Activated naive CD8-positive, alpha-beta T cell treated with anti-CD3 and anti-CD28 coated beads for 36 hours (primary cell): ENCODE results near the gene STK32C. TPM values are rescaled to one million over a fixed set of nuclear protein-coding genes. Genes with fewer than 3 reads are reported as not detected.

ENCODE experiments used
- DNase-seq: peaks from one replicate; pipeline ENCODE4 v3.0.0; 2021
- H3K27ac Mint-ChIP-seq: one replicate; pipeline ENCODE4 v1.8.0; 2022; ENCODE audit warnings: mild to moderate bottlenecking, moderate library complexity, mixed read lengths
- H3K27me3 Mint-ChIP-seq: one replicate; pipeline ENCODE4 v1.8.0; 2022; ENCODE audit warnings: mild to moderate bottlenecking, mixed read lengths
- H3K36me3 Mint-ChIP-seq: one replicate; pipeline ENCODE4 v1.8.0; 2021; ENCODE audit warnings: mild to moderate bottlenecking, mixed read lengths
- H3K4me1 Mint-ChIP-seq: one replicate; pipeline ENCODE4 v1.8.0; 2021; ENCODE audit warnings: mixed read lengths
- H3K4me3 Mint-ChIP-seq: one replicate; pipeline ENCODE4 v1.8.0; 2022; ENCODE audit warnings: mild to moderate bottlenecking, moderate library complexity, mixed read lengths
- H3K9me3 Mint-ChIP-seq: one replicate; pipeline ENCODE4 v1.8.0; 2022; ENCODE audit warnings: mixed read lengths
- total RNA-seq, 2 experiments: library from RNA; stranded (reverse); gene quantifications; one replicate each; pipeline ENCODE4 v1.2.3, GENCODE V29; 2021

STK32C gene
- total RNA-seq, 2 experiments from 2014 or later, result 15.3 to 16.2 TPM

DNA sequence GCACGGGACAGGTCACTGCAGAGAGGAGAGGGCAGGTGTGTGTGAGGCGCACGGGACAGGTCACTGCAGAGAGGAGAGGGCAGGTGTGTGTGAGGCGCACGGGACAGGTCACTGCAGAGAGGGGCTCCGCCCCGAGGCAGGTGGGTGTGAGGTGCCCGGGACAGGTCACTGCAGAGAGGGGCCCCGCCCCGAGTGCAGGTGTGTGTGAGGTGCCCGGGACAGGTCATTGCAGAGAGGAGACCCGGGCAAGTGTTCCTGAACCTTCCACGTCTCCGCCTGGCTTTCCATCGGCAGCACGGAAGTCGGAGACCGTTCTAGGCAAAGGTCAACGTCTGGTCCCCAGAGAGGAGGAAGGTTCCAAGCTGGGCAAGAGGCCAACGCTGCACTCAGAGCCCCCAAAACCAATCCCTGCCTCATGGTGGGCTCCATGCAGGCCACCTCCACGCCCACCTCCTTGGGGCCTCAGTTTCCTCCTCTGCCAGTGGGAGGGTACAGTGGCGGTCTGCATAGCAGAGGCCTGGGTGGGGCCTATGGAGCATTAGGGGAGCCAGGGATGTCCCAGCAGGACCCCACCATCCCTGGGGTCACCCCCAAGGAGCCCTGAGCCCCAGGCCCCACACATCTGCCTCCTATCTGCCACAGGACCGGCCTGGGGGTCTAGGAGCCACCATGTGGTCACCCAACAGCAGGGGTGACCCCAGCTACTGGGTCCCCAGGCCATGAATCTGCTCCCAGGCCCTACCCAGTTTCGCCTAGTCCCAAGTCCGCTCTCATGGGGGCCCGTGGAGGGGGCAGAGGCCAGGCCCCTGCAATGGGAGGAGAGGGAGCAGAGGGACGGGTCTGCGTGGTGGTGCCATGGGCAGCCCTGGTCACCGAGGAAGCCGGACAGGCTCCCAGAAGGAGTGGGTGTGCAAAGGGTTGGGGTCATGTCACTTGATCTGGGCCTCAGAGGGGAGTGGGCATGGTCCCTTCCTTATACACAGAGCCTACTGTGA, 57.0 kb downstream of the STK32C start:
- H3K4me1 Mint-ChIP-seq, result no peaks in the 10 kb centered on the region
- H3K27me3 Mint-ChIP-seq, result no peaks in the 10 kb centered on the region
- H3K36me3 Mint-ChIP-seq, result no peaks in the 10 kb centered on the region
- no peak for DNase-seq
- H3K27ac Mint-ChIP-seq, result no peak overlapping the region
- H3K4me3 Mint-ChIP-seq, result no peak overlapping the region
- H3K9me3 Mint-ChIP-seq, result no peaks in the 10 kb centered on the region

DNA sequence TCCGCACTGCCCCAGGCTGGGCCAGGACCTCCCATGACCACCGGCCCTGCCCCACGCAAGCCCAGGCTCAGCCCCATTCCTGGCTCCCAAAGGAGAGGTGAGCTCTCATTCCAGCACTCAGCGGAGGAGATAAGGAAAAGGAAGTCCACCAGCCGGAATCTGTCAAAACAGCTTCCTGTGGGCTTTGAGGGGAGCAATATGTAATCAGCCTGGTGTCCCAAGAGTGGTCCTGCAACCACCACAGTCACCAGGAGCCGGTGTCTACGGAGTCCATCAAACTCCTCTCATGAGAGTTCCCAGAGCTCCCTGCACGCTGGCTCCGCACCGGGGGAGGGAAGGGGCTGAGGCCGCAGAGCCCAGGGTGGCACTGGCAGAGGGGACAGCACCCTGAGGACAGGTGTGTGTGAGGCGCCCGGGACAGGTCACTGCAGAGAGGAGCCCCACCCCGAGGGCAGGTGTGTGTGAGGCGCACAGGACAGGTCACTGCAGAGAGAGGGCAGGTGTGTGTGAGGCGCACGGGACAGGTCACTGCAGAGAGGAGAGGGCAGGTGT, 57.9 kb downstream of the STK32C start:
- no peaks in the 10 kb centered on the region for H3K27me3 Mint-ChIP-seq
- no peak for DNase-seq
- no peaks in the 10 kb centered on the region for H3K9me3 Mint-ChIP-seq
- no peak overlapping the region for H3K27ac Mint-ChIP-seq
- no peak overlapping the region for H3K4me3 Mint-ChIP-seq
- no peaks in the 10 kb centered on the region for H3K36me3 Mint-ChIP-seq
- H3K4me1 Mint-ChIP-seq, result no peaks in the 10 kb centered on the region

DNA sequence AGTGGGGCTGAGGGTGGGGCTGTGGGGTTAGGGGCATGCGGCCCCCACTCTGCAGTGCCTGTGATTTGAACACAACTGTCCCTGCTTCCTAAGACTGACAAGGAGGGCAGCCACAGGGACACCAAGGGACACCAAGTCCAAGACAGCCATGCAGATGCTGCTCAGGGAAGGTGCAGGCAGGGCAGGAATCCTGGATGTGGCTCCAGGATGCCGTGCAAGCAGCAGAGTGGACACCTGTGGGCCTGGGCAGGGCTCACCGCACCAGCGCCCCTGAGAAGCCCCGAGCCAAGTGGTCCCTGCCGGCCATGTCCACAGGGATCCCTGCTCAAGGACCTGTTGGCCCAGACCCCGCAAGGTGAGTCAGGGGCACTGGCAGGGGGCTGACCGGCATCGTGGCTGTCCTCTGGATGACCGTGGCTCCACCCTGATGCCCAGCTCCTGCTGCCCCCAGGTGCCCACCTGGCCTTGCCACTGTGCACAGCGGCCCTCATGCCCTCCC, 58.5 kb downstream of the STK32C start:
- Mint-ChIP-seq H3K27me3 (no peaks in the 10 kb centered on the region), H3K4me1 (no peaks in the 10 kb centered on the region), H3K27ac (no peak overlapping the region), H3K4me3 (no peak overlapping the region), H3K9me3 (no peaks in the 10 kb centered on the region), H3K36me3 (no peaks in the 10 kb centered on the region)
- no peak for DNase-seq

DNA sequence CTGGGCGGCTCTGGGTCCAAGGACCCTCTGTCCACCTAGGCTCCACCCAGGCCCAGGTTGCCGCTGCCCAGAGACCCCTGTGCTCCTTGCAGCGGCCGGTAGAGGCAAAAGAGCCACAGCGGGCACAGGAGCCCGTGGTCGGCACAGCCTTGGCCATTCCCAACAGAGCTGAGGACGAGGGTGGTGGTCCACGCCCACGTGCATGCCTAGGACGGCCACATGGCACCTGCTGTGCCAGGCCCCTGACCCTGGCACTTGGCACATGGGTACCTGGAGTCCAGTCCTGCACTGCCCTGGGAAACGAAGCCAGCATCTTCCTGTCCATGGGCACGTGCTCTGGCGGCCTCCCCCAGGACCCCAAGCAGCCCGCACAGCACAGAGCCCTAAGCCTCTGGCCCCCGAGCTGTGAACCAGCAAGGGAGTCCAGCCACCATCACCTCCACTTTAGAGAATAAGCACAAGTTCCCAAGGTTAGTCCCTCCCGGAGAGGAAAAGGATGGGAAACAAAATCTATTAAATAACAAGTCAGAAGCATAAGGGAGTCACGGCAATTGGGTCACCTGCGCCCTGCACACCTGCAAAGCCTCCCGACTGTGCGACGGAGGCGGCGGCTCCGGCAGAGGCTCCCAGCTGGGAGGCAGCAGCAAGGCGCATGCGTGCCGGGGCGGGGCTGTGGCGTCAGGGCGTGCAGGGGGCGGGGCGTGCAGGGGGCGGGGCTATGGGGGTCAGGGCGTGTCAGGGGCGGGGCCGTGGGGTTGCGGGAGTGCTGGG, 59.1 kb downstream of the STK32C start:
- DNase-seq, result peak; percentile 64
- Mint-ChIP-seq H3K36me3 (no peaks in the 10 kb centered on the region), H3K27me3 (no peaks in the 10 kb centered on the region), H3K9me3 (no peaks in the 10 kb centered on the region), H3K4me1 (no peaks in the 10 kb centered on the region), H3K4me3 (no peak overlapping the region), H3K27ac (no peak overlapping the region)

DNA sequence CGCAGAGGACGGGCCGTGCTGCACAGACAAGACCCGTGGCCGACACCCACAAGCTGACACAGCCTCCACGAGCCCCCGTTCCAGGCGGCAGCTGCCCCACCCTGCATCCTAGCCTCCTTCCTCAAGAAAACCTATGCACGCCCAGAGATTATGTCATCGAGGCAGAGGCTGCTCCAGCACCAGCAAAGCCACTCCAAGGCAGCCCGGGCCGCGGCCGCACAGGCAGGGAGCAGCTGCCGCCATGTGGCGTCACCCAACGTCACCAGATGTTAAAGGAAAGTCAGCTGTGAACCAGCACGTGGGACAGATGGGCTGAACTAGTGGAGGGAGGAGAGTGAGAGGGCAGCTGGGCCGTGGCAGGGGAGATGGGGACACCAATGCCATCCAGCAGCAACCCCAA, 59.8 kb downstream of the STK32C start:
- DNase-seq, result no peak
- H3K27ac Mint-ChIP-seq, result no peak overlapping the region
- H3K36me3 Mint-ChIP-seq, result no peaks in the 10 kb centered on the region
- no peaks in the 10 kb centered on the region for H3K4me1 Mint-ChIP-seq
- H3K9me3 Mint-ChIP-seq, result no peaks in the 10 kb centered on the region
- no peak overlapping the region for H3K4me3 Mint-ChIP-seq
- H3K27me3 Mint-ChIP-seq, result no peaks in the 10 kb centered on the region

DNA sequence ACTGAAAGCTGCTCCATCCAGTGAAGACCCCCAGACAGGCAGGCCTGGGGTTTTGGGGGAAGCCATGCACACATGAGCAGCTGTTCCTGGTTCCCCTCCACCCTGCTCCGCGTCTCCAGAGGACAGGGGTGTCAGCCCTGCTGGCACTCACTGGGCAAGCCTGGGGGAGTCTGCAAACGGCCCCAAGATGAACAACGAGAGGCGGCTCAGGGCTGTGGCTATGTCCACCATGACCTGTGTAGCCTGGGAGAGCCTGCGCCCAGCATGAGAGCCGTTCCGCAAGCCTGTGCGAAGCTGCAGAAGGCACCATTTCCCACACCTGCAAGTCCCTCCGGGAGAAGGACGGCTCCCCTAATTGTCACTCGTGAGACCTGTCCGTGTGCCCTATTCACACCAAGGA, 61.5 kb downstream of the STK32C start:
- Mint-ChIP-seq H3K4me3 (no peak overlapping the region), H3K4me1 (no peaks in the 10 kb centered on the region), H3K9me3 (no peaks in the 10 kb centered on the region), H3K27me3 (no peaks in the 10 kb centered on the region), H3K36me3 (no peaks in the 10 kb centered on the region), H3K27ac (no peak overlapping the region)
- no peak for DNase-seq

DNA sequence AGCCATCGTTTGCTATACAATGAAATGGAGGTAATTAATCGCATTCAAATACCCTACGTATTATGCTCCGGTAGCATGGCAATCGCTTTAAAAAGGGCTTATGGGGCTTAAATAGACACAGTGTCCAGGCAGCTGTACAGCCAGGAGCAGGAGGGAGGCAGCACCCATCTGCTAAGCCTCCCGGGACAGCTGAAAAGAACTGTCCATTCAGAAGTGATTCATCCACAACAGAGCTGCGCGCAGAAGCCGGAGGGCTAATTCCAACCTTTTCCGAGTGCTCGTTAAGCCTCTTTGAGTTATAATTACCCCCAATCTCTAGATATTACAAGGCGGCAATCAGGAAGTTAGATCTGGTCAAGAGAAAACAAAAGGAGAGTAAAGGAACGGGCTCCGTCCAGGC, 62.7 kb downstream of the STK32C start:
- DNase-seq, result no peak
- Mint-ChIP-seq H3K4me1 (no peaks in the 10 kb centered on the region), H3K36me3 (no peaks in the 10 kb centered on the region), H3K27ac (no peak overlapping the region), H3K27me3 (no peaks in the 10 kb centered on the region), H3K9me3 (no peaks in the 10 kb centered on the region), H3K4me3 (no peak overlapping the region)

DNA sequence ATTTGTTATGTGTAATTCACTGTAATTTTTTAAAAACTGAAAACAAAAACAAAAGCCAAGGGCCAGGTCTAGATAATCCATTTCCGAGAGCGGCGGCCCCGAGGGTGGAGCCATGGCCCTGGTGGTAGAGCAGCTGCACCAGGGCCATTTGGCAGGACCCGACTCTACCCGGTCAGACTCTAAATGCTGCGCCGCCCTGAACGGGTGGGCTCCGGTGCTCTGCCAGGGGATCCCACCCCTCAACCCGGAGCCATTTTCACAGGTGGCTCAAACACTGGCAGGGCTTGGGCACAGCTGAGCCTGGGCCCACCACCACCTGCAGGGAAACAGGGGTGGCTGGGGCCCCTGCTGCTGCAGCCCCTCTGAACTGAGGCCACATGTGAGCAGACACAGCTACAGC, 64.1 kb downstream of the STK32C start:
- DNase-seq, result no peak
- no peaks in the 10 kb centered on the region for H3K27me3 Mint-ChIP-seq
- no peak overlapping the region for H3K4me3 Mint-ChIP-seq
- H3K9me3 Mint-ChIP-seq, result no peaks in the 10 kb centered on the region
- H3K36me3 Mint-ChIP-seq, result no peaks in the 10 kb centered on the region
- H3K4me1 Mint-ChIP-seq, result no peaks in the 10 kb centered on the region
- H3K27ac Mint-ChIP-seq, result no peak overlapping the region

DNA sequence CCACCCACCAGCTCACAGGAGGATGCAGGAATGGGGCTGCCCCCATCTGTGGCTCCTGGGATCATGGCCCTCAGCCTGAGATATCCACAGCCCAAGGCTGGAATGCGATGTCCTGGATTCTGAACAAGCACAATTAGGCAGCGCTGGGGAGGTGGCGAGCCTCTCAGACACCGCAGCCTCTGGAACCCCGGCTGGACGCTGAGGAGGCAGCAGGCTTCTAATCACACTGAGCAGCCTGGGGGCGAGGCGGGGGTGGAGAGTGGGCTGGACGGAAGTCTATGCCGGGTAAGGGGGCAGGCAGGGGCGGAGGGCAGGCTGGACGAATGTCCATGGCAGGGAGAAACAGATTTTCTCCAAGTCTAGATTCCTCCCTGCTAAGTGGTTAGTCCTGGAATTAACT, 64.6 kb downstream of the STK32C start:
- H3K27me3 Mint-ChIP-seq, result no peaks in the 10 kb centered on the region
- H3K4me1 Mint-ChIP-seq, result no peaks in the 10 kb centered on the region
- no peaks in the 10 kb centered on the region for H3K36me3 Mint-ChIP-seq
- no peak for DNase-seq
- H3K9me3 Mint-ChIP-seq, result no peaks in the 10 kb centered on the region
- H3K4me3 Mint-ChIP-seq, result no peak overlapping the region
- no peak overlapping the region for H3K27ac Mint-ChIP-seq

DNA sequence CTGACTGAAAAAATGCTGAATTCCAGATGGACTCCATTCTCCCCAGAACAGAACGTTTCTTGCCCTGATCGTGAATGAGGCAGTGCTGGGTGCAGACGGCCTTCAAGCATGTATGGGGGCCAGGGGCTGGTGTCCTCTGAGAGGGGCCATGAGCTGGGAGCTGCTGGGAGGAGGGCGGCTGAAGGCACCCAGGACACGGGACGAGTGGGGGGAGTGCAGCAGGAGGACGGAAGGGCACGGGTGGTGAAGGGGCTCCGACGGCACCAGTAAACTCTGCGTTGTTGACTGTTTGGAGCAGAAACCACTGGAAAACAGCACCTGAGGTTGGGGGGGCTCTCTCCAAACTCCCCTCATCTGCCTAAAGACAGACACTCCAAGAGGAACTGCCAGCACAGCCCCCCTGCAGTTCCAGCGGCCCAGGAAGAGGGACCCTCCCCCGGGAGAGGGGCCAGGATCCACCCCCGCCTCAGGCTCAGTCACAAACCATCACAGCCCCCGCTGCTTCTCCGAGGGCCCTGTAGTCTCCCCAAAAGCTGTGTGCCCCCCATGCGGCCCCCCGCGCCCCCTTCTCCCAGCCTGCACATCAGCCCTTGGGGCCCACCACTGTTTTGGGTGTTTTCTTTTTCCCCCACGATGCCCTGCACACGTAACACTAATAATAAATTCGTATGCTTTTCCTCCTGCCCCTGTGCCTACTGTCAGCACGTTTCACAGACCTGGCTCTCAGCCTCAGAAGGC, 65.5 kb downstream of the STK32C start:
- H3K27me3 Mint-ChIP-seq, result no peaks in the 10 kb centered on the region
- DNase-seq, result no peak
- H3K9me3 Mint-ChIP-seq, result no peaks in the 10 kb centered on the region
- H3K4me3 Mint-ChIP-seq, result no peak overlapping the region
- H3K36me3 Mint-ChIP-seq, result no peaks in the 10 kb centered on the region
- H3K4me1 Mint-ChIP-seq, result no peaks in the 10 kb centered on the region
- no peak overlapping the region for H3K27ac Mint-ChIP-seq

DNA sequence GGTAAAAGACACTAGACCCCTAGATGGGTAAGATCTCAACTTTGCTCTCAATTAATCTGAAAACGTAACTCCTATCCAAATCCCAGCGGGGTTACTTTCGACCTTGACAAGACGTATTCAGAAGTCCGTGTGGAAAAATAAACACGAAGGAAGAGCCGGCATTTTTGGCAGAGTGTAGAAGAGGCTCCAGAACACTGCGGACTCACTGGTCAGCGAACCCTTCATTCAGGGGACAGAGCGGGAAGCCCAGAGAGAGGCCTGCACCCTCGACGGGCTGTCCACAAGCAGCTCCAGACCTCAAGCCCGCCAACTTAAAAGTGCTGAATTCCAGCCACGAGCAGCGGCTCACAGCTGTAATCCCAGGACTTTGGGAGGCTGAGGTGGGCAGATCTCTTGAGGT, 66.3 kb downstream of the STK32C start:
- no peaks in the 10 kb centered on the region for H3K9me3 Mint-ChIP-seq
- H3K27ac Mint-ChIP-seq, result no peak overlapping the region
- no peaks in the 10 kb centered on the region for H3K36me3 Mint-ChIP-seq
- no peaks in the 10 kb centered on the region for H3K27me3 Mint-ChIP-seq
- DNase-seq, result no peak
- H3K4me1 Mint-ChIP-seq, result no peaks in the 10 kb centered on the region
- no peak overlapping the region for H3K4me3 Mint-ChIP-seq

DNA sequence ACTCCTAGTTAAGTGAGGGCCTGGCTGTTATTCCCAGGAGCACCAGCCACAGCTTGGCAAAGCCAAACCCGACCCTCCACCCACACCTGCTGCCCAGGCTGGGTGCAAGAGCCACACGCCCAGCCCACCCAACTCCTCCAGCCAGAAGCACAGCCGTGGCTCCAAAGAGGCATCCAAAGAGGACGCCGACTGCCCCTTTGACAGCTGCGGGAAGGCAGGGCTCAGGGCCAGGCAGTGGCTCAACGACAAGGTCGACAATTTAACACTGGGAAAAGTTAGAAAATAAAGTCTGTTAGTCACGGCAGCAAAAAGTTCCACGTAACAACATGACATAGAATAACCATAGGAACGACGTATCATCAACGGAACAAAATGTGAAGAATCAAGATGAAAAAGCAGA, 66.7 kb downstream of the STK32C start:
- H3K4me1 Mint-ChIP-seq, result no peaks in the 10 kb centered on the region

DNA sequence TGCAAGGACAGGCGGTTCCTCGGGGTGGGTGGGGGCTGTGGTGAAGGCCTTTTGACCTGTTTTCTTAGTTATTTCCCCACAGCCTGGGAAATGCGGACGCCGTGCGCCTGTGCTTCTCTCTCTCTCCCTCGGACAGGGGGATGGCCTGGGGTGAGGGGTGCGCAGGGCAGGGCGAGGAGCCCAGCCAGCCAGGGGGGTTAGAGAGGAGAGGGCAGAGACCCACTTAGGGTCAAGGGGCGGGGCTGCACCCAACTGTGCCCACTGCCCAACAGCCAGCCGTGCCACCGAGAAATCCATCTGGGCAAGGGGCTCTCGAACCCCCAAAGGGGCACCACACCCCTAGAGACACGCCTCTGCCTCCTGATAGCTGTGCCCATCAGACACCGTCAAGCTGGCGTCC, 67.2 kb downstream of the STK32C start:
- Mint-ChIP-seq H3K9me3 (no peaks in the 10 kb centered on the region), H3K27ac (no peak overlapping the region), H3K4me1 (no peaks in the 10 kb centered on the region), H3K36me3 (no peaks in the 10 kb centered on the region), H3K4me3 (no peak overlapping the region), H3K27me3 (no peaks in the 10 kb centered on the region)
- no peak for DNase-seq

More for the DNA sequence above, 66.7 kb downstream of the STK32C start:
- DNase-seq, result no peak
- no peak overlapping the region for H3K27ac Mint-ChIP-seq
- H3K27me3 Mint-ChIP-seq, result no peaks in the 10 kb centered on the region
- no peak overlapping the region for H3K4me3 Mint-ChIP-seq
- no peaks in the 10 kb centered on the region for H3K36me3 Mint-ChIP-seq
- H3K9me3 Mint-ChIP-seq, result no peaks in the 10 kb centered on the region

DNA sequence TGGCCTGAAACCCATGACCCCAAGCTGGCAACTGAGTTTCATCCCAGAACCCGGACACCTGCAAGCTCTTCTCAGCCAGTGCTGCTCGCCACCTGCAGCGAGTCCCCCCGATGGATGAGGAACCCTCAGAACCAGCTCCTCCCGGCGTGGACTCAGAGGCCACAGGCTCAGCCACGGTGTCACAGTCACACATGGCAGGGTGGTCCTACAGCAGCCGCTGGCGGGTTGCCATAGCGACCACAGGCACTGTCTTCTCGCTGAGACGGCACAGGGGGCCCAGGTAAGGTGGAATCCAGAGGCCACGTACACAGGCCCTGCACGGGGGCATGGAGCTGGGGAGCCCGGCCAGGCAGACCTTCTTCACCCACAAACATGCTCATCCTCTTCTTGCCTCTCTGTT, 67.6 kb downstream of the STK32C start:
- H3K27me3 Mint-ChIP-seq, result no peaks in the 10 kb centered on the region
- no peaks in the 10 kb centered on the region for H3K9me3 Mint-ChIP-seq
- no peak overlapping the region for H3K27ac Mint-ChIP-seq
- no peaks in the 10 kb centered on the region for H3K36me3 Mint-ChIP-seq
- H3K4me3 Mint-ChIP-seq, result no peak overlapping the region
- no peak for DNase-seq
- no peaks in the 10 kb centered on the region for H3K4me1 Mint-ChIP-seq
